ENCODE results near the gene TMEM179. TPM values are rescaled to one million over a fixed set of nuclear protein-coding genes. Genes with fewer than 3 reads are reported as not detected.

TMEM179 gene
- polyA plus RNA-seq, 1 donor from 2014 or later = 20.3 TPM

GRCh38 chr14:104547998-104548700 is 56.4 kb downstream of the TMEM179 start:
- Histone ChIP-seq H3F3A (ENCODE audit: insufficient read depth, low read length, poor library complexity, severe bottlenecking) (no peaks in the 10 kb centered on the region), H3K9me3 (ENCODE audit: low read length) (no peaks in the 10 kb centered on the region), H3K9ac (ENCODE audit: low read length) (no peak overlapping the region), H2AFZ (ENCODE audit: low read depth, low read length) (no peak overlapping the region), H3K79me2 (replicated peaks; ENCODE audit: insufficient read depth, low read length) (no peaks in the 10 kb centered on the region), H3K27ac (ENCODE audit: low read length) (no peak overlapping the region), H3K36me3 (ENCODE audit: insufficient read depth, low read length) (no peaks in the 10 kb centered on the region), H3K4me3 (ENCODE audit: low read length) (no peak overlapping the region), H3K4me2 (ENCODE audit: low read length) (no peak overlapping the region), H3K27me3 (ENCODE audit: insufficient read depth, low read depth, low read length) (no peaks in the 10 kb centered on the region), H3K9me2 (ENCODE audit: insufficient read depth, low read length) (no peaks in the 10 kb centered on the region), H4K20me1 (ENCODE audit: insufficient read depth) (no peaks in the 10 kb centered on the region)
- no peak for TF ChIP-seq SMC3 (conservative IDR thresholded peaks at IDR 0.05; ENCODE audit: poor library complexity)
- no peak for TF ChIP-seq REST (IDR thresholded peaks at IDR 0.05; ENCODE audit: borderline replicate concordance)
- TF ChIP-seq CTCF (IDR thresholded peaks at IDR 0.05; ENCODE audit: poor library complexity, severe bottlenecking) = no peak
- TF ChIP-seq EP300 (conservative IDR thresholded peaks at IDR 0.05; ENCODE audit: poor library complexity, severe bottlenecking) = no peak
- no peak for TF ChIP-seq TAF1 (IDR thresholded peaks at IDR 0.05; ENCODE audit: low read depth)
- no peak for TF ChIP-seq EZH2 (IDR thresholded peaks at IDR 0.05; ENCODE audit: borderline replicate concordance, insufficient read depth, low read length, poor library complexity, severe bottlenecking)
- no peak for TF ChIP-seq POLR2AphosphoS5 (IDR thresholded peaks at IDR 0.05)

GRCh38 chr14:104547310-104547997 is 57.1 kb downstream of the TMEM179 start:
- Histone ChIP-seq H3K9ac (ENCODE audit: low read length) (no peak overlapping the region), H3K9me3 (ENCODE audit: low read length) (no peaks in the 10 kb centered on the region), H3K27me3 (ENCODE audit: insufficient read depth, low read depth, low read length) (no peaks in the 10 kb centered on the region), H4K20me1 (ENCODE audit: insufficient read depth) (no peaks in the 10 kb centered on the region), H3K79me2 (replicated peaks; ENCODE audit: insufficient read depth, low read length) (no peaks in the 10 kb centered on the region), H3K36me3 (ENCODE audit: insufficient read depth, low read length) (no peaks in the 10 kb centered on the region), H3F3A (ENCODE audit: insufficient read depth, low read length, poor library complexity, severe bottlenecking) (no peaks in the 10 kb centered on the region), H3K4me2 (ENCODE audit: low read length) (no peak overlapping the region), H3K9me2 (ENCODE audit: insufficient read depth, low read length) (no peaks in the 10 kb centered on the region), H2AFZ (ENCODE audit: low read depth, low read length) (no peak overlapping the region), H3K27ac (ENCODE audit: low read length) (no peak overlapping the region), H3K4me3 (ENCODE audit: low read length) (no peak overlapping the region)
- TF ChIP-seq POLR2AphosphoS5 (IDR thresholded peaks at IDR 0.05) (no peak), CTCF (IDR thresholded peaks at IDR 0.05; ENCODE audit: poor library complexity, severe bottlenecking) (no peak), RAD21 (conservative IDR thresholded peaks at IDR 0.05) (no peak)

Data from neural cell (in vitro differentiated cells).